Activated CD8-positive, alpha-beta memory T cell treated with anti-CD3 and anti-CD28 coated beads for 36 hours (primary cell): ENCODE measurements around the gene FAM117A. TPM values are rescaled to one million over a fixed set of nuclear protein-coding genes. Genes with fewer than 3 reads are reported as not detected.

Experiments
- CTCF ChIA-PET: fragments of 350-600 bp; sonication (Branson Sonifier 250); formaldehyde crosslinking; loops from one replicate; lab custom pipeline; 2021; ENCODE audit warnings: antibody characterized with exemption; lab: Charles Lee
- POLR2A ChIA-PET: fragments of 350-600 bp; sonication (Branson Sonifier 250); formaldehyde crosslinking; loops from one replicate; lab custom pipeline; 2021; ENCODE audit warnings: antibody characterized with exemption; lab: Charles Lee
- total RNA-seq, 2 experiments: library from RNA; stranded (reverse); gene quantifications; one replicate each; pipeline ENCODE4 v1.2.3, GENCODE V29; 2021

FAM117A gene
- total RNA-seq, 2 experiments from 2014 or later = 16.4 to 17.7 TPM

- ChIA-PET POLR2A (interaction anchor here (1.8 to 1.9 kb wide), 2 partner anchors 10 to 13 kb away, joined by 4 to 19 read pairs; partner anchors contain the start of gene FAM117A), CTCF (interaction anchor here (0.6 to 3.9 kb wide), 7 partner anchors 9 to 88 kb away, joined by 3 to 18 read pairs (median 4); partner anchors contain the start of genes FAM117A and SLC35B1)
Measured at GRCh38 chr17:49749730-49750129, 14.2 kb downstream of the FAM117A start.

GRCh38 chr17:49748791-49749190 is 15.1 kb downstream of the FAM117A start:
- ChIA-PET POLR2A (interaction anchor here (1.0 to 3.3 kb wide), 5 partner anchors 9 to 334 kb away, joined by 3 to 23 read pairs (median 4); partner anchors contain the start of genes FAM117A, PHB1 and SLC35B1), CTCF (interaction anchor here (0.6 to 3.9 kb wide), 9 partner anchors 9 to 1362 kb away, joined by 3 to 18 read pairs (median 6); partner anchors contain the start of genes FAM117A and SLC35B1)

- POLR2A ChIA-PET = interaction anchor here (1.4 to 3.3 kb wide), 6 partner anchors 9 to 40 kb away, joined by 3 to 23 read pairs (median 7); partner anchors contain the start of genes FAM117A and SLC35B1
- CTCF ChIA-PET = interaction anchor here (0.6 to 3.9 kb wide), 9 partner anchors 9 to 71 kb away, joined by 3 to 18 read pairs (median 6); partner anchors contain the start of genes FAM117A and SLC35B1
Measured at GRCh38 chr17:49748223-49748622, 15.7 kb downstream of the FAM117A start.

- POLR2A ChIA-PET = interaction anchor here (1.4 to 3.3 kb wide), 5 partner anchors 9 to 40 kb away, joined by 3 to 23 read pairs (median 6); partner anchors contain the start of genes FAM117A and SLC35B1
- CTCF ChIA-PET = interaction anchor here (1.2 to 3.9 kb wide), 7 partner anchors 9 to 180 kb away, joined by 3 to 18 read pairs (median 4); partner anchors contain the start of genes FAM117A and SLC35B1
Measured at GRCh38 chr17:49747632-49748031, 16.3 kb downstream of the FAM117A start.

GRCh38 chr17:49746791-49747490 is 17.0 kb downstream of the FAM117A start:
- CTCF ChIA-PET = interaction anchor here (0.7 to 3.9 kb wide), 8 partner anchors 8 to 281 kb away, joined by 3 to 18 read pairs (median 4); partner anchors contain the start of genes FAM117A and SLC35B1
- POLR2A ChIA-PET = interaction anchor here (1.1 to 3.3 kb wide), 5 partner anchors 10 to 41 kb away, joined by 4 to 23 read pairs (median 6); partner anchors contain the start of genes FAM117A and KAT7

GRCh38 chr17:49745175-49746139 is 18.5 kb downstream of the FAM117A start:
- POLR2A ChIA-PET = no interaction called here

GRCh38 chr17:49742166-49742638 is 21.7 kb downstream of the FAM117A start:
- POLR2A ChIA-PET = interaction anchor here (2.9 to 3.4 kb wide), 2 partner anchors 22 to 27 kb away, joined by 16 to 17 read pairs; partner anchors contain the start of gene FAM117A
- CTCF ChIA-PET = interaction anchor here (0.6 to 2.5 kb wide), 2 partner anchors 34 to 47 kb away, joined by 3 to 7 read pairs; partner anchors contain the start of gene SLC35B1

More at GRCh38 chr17:49745175-49746139, 18.5 kb downstream of the FAM117A start:
- CTCF ChIA-PET = no interaction called here

GRCh38 chr17:49741692-49742076 is 22.2 kb downstream of the FAM117A start:
- POLR2A ChIA-PET = interaction anchor here (2.9 to 3.4 kb wide), 2 partner anchors 22 to 26 kb away, joined by 16 to 17 read pairs; partner anchors contain the start of gene FAM117A

GRCh38 chr17:49741009-49741691 is 22.8 kb downstream of the FAM117A start:
- POLR2A ChIA-PET = interaction anchor here (0.6 to 3.4 kb wide), 3 partner anchors 13 to 25 kb away, joined by 3 to 17 read pairs (median 16); partner anchors contain the start of gene FAM117A
- CTCF ChIA-PET = interaction anchor here (1.4 to 1.8 kb wide), 2 partner anchors 9 to 33 kb away, joined by 4 to 7 read pairs; partner anchors contain the start of gene SLC35B1

More at GRCh38 chr17:49741692-49742076, 22.2 kb downstream of the FAM117A start:
- CTCF ChIA-PET = interaction anchor here (2.5 kb wide), 1 partner anchor 33 kb away, joined by 7 read pairs; the partner anchor contains the start of gene SLC35B1

- ChIA-PET POLR2A (interaction anchor here (0.6 to 3.4 kb wide), 8 partner anchors 9 to 403 kb away, joined by 4 to 17 read pairs (median 6); partner anchors contain the start of gene FAM117A), CTCF (interaction anchor here (1.2 to 1.8 kb wide), 3 partner anchors 10 to 32 kb away, joined by 4 to 7 read pairs (median 4); partner anchors contain the start of gene SLC35B1)
Measured at GRCh38 chr17:49739641-49740271, 24.2 kb downstream of the FAM117A start.

GRCh38 chr17:49738456-49739163 is 25.3 kb downstream of the FAM117A start:
- CTCF ChIA-PET = interaction anchor here (0.7 to 2.4 kb wide), 3 partner anchors 9 to 23 kb away, joined by 3 to 7 read pairs (median 3); no protein-coding TSS in a partner anchor
- POLR2A ChIA-PET = interaction anchor here (0.7 to 3.4 kb wide), 3 partner anchors 11 to 520 kb away, joined by 3 to 16 read pairs (median 4); partner anchors contain the start of gene FAM117A

- CTCF ChIA-PET = no interaction called here
- POLR2A ChIA-PET = no interaction called here
Measured at GRCh38 chr17:49734515-49735490, 29.1 kb downstream of the FAM117A start.

GRCh38 chr17:49731435-49731831 is 32.5 kb downstream of the FAM117A start:
- ChIA-PET POLR2A (interaction anchor here (1.2 to 1.5 kb wide), 2 partner anchors 16 to 33 kb away, joined by 3 to 4 read pairs; no protein-coding TSS in a partner anchor), CTCF (no interaction called here)

GRCh38 chr17:49730785-49731434 is 33.0 kb downstream of the FAM117A start:
- ChIA-PET CTCF (no interaction called here), POLR2A (interaction anchor here (0.8 to 1.5 kb wide), 3 partner anchors 14 to 33 kb away, joined by 3 to 4 read pairs (median 3); no protein-coding TSS in a partner anchor)
